Suprapubic skin (tissue), 4 donors: ENCODE data around the gene PACS1.

Source experiments
- CTCF ChIP-seq, 2 donors: fragments of 200-600 bp in 1 of 2; fragments of 450-650 bp in 1 of 2; sonication (generic) in 1 of 2; IDR thresholded peaks; one replicate each; pipeline ENCODE4 v1.5.1; 2016 to 2019; ENCODE audit warnings: antibody characterized with exemption in 2 of 2, mild to moderate bottlenecking in 1 of 2, moderate library complexity in 1 of 2
- EP300 ChIP-seq: sonication (generic); formaldehyde crosslinking; IDR thresholded peaks from one replicate; pipeline ENCODE4 v1.6.1; 2017; ENCODE audit warnings: antibody characterized with exemption
- POLR2A ChIP-seq, 2 donors: fragments of 450-650 bp; IDR thresholded peaks; one replicate each; pipeline ENCODE4 v1.6.1; 2017; ENCODE audit warnings: antibody characterized with exemption in 2 of 2, mild to moderate bottlenecking in 2 of 2, moderate library complexity in 2 of 2
- POLR2AphosphoS5 ChIP-seq, 3 donors: sonication (generic); formaldehyde crosslinking; IDR thresholded peaks; one replicate each; pipeline ENCODE4 v1.6.1; 2017; ENCODE audit warnings: antibody characterized with exemption in 3 of 3

GRCh38 chr11:66154109-66154508, 84.0 kb downstream of the PACS1 start:
- no peak for TF ChIP-seq POLR2AphosphoS5 (IDR thresholded peaks at IDR 0.05)
- no peak for TF ChIP-seq POLR2A (IDR thresholded peaks at IDR 0.05)
- no peak for TF ChIP-seq CTCF (IDR thresholded peaks at IDR 0.05)
- TF ChIP-seq EP300: no peak
